ENCODE results near the gene PI4KA.
A peak's percentile ranks its signal among the peaks of the same experiment; 100 is the strongest.
"Not testable (repeated sequence)": the region's sequence is repeated elsewhere in the genome, so short reads cannot be mapped to it uniquely, and the experiment has no call there.

The PI4KA gene

DNA sequence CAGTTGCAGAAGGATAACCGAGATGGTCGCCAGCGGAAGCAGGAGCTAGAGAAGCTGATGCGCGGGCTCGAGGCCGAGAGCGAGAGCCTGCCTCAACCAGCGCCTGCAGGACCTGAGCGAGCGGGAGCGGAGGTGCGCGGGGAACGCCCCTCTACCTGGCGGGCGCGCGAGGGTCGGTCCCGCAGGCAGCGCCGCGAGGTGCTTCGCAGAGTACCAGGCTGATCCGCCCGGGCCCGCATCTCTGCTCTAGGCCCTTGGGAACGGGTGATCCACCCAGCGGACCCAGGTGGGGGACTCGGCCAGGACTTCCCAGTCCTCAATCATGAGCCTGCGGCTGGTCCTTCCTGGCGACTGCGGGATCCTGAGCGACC lies 156.5 kb downstream of the PI4KA start:
- H3K4me3 ChIP-seq (ENCODE audit: low read depth, low read length): peak overlapping the region; percentile 21

GRCh38 chr22:20701680-20702136 lies 156.9 kb downstream of the PI4KA start:
- H3K4me3 ChIP-seq (ENCODE audit: low read depth, low read length): peak overlapping the region; percentile 37

DNA sequence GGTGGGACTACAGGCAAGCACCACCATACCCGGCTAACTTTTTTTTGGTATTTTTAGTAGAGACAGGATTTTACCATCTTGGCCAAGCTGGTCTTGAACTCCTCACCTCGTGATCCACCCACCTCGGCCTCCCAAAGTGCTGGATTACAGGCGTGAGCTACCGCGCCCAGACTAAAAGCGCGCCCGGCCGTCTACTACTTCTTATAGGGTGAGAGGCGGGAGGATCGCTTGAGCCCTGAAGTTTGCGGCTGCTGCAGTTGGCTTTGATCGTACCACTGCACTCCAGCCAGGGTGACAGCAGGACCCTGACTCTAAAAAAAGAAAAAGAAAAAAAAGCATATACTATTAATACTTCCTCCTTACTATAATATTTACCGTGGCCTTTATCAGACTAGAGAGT lies 158.3 kb downstream of the PI4KA start:
- H3K4me3 ChIP-seq (ENCODE audit: low read depth, low read length): not testable (repeated sequence)

DNA sequence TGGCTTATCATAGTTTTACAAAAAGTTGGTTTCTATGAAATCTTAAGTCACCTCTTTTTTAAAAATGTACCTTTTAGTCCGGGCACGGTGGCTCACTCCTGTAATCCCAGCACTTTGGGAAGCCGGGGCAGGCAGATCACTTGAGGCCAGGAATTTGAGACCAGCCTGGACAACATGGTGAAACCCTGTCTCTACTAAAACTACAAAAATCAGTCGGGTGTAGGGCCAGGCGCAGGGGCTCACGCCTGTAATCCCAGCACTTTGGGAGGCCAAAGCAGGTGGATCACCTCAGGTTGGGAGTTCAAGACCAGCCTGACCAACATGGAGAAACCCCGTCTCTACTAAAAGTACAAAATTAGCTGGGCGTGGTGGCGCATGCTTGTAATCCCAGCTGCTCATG lies 158.8 kb downstream of the PI4KA start:
- not testable (repeated sequence) for H3K4me3 ChIP-seq (ENCODE audit: low read depth, low read length)

GRCh38 chr22:20697481-20698113 lies 161.0 kb downstream of the PI4KA start:
- H3K4me3 ChIP-seq (ENCODE audit: low read depth, low read length): not testable (repeated sequence)

DNA sequence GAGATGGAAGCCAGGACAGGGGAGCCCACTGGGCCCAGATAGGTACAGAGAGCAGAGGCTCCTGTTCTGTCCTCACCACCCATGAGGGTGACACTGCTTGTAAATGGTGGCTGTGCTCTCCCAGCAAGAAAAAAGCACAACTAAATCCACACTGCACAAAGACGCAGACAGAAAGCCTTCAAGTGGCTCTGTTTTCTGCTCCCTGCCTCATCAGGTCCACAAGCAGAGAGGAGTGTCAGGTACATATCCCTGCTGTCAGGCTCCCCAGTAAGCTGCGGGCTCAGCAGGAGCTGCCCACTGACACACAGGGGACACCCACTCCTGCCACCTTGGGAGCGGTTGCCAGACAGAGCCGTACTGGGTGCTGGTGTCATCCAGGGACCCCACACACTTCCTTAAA lies 162.6 kb downstream of the PI4KA start:
- H3K4me3 ChIP-seq (ENCODE audit: low read depth, low read length): not testable (repeated sequence)

GRCh38 chr22:20695205-20695604 lies 163.4 kb downstream of the PI4KA start:
- not testable (repeated sequence) for H3K4me3 ChIP-seq (ENCODE audit: low read depth, low read length)

- H3K4me3 ChIP-seq (ENCODE audit: low read depth, low read length): not testable (repeated sequence)
These were observed 164.4 kb downstream of the PI4KA start for GRCh38 chr22:20694256-20694655.

DNA sequence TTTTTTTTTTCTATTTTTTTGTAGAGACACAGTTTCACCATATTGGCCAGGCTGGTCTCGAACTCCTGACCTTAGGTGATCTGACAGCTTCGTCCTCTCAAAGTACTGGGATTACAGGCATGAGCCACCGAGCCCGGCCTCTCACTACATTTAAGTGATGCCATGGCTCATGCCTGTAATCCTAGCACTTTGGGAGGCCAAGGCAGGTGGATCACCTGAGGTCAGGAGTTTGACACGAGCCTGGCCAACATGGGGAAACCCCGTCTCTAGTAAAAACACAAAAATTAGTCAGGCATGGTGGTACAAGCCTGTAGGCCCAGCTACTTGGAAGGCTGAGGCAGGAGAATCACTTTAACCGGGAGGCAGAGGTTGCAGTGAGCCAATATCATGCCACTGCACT lies 165.7 kb downstream of the PI4KA start:
- not testable (repeated sequence) for H3K4me3 ChIP-seq (ENCODE audit: low read depth, low read length)

DNA sequence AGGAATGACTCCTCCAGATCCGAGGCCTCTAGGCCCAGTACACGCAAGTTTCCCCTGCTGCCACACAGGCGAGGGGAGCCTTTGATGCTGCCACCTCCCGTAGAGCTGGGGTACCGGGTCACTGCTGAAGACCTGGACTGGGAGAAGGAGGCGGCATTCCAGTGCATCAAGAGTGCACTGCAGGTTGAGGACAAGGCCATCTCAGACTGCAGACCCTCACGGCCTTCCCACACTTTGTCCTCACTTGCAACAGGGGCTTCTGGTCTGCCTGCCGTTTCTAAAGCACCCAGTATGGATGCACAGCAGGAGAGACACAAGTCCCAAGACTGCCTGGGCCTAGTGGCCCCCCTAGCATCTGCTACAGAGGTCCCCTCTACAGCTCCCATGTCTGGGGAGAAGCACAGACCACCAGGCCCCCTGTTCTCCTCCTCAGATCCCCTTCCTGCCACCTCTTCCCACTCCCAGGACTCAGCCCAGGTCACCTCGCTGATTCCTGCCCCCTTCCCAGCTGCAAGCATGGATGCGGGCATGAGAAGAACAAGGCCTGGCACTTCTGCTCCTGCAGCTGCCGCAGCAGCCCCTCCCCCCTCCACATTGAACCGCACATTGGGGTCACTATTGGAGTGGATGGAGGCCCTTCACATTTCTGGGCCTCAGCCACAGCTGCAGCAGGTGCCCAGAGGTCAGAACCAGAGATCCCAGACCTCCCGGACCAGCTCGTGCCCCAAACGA lies 167.9 kb downstream of the PI4KA start:
- H3K4me3 ChIP-seq (ENCODE audit: low read depth, low read length): not testable (repeated sequence)

DNA sequence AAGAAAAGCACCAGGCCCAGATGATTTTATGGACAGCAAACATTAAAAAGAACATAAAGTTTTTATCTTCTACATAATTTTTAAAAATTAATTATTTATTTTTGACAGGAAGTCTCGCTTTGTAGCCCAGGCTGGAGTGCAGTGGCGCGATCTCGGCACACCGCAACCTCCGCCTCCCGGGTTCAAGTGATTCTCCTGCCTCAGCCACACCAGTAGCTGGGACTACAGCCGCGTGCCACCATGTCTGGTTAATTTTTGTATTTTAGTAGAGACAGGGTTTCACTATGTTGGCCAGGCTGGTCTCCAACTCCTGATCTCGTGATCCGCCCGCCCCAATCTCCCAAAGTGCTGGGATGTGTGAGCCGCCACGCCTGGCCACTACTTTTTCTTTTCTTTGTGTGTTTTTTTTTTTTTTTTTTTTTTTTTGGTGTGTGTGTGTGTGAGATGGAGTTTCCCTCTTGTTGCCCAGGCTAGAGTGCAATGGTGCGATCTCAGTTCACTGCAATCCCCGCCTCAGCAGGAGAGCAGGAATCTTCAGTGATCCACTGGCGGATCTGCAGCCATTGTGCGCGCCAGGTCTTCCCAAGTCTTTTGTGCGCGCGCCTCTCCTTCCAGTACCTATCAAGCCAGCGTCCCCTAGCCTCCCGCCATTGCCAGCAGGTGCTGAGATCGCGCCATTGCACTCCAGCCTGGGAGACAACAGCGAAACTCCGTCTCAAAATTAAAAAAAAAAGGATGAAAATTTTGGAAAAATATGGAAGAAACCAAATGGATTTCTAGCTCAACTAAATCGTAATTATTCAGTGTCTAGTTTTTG lies 171.0 kb downstream of the PI4KA start:
- not testable (repeated sequence) for H3K4me3 ChIP-seq (ENCODE audit: low read depth, low read length)

GRCh38 chr22:20685764-20686163 lies 172.8 kb downstream of the PI4KA start:
- not testable (repeated sequence) for H3K4me3 ChIP-seq (ENCODE audit: low read depth, low read length)

DNA sequence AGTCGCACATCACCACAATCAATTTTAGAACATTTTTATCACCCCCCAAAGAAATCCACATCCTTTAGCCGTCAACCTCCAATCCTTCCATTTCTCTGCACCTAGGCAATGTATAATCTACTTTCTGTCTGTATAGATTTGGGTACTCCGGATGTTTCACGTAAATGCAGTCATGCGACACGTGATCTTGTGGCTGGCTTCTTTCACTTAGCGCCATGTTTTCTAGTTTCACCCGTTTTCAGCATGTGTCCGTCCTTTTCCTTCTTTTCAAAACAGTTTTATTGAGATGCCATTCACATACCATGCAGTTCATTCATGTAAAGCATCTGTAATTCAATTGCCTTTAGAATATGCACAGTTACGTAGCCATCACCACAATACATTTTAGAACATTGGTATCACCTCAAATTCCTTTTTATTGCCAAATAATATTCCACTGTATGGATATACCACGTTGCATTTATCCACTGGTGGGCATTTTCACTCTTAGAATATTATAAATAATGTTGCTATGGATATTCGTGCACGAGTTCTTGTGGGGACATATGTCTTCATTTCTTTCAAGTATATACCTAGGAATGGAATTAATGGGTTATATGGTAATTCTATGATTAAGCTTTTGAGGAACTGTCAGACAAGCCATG lies 179.7 kb downstream of the PI4KA start:
- not testable (repeated sequence) for H3K4me3 ChIP-seq (ENCODE audit: low read depth, low read length)

- no peak overlapping the region for H3K4me3 ChIP-seq (ENCODE audit: low read depth, low read length)
These were observed 180.8 kb downstream of the PI4KA start for GRCh38 chr22:20677684-20678242.

- not testable (repeated sequence) for H3K4me3 ChIP-seq (ENCODE audit: low read depth, low read length)
These were observed 183.0 kb downstream of the PI4KA start for GRCh38 chr22:20675613-20676012.

DNA sequence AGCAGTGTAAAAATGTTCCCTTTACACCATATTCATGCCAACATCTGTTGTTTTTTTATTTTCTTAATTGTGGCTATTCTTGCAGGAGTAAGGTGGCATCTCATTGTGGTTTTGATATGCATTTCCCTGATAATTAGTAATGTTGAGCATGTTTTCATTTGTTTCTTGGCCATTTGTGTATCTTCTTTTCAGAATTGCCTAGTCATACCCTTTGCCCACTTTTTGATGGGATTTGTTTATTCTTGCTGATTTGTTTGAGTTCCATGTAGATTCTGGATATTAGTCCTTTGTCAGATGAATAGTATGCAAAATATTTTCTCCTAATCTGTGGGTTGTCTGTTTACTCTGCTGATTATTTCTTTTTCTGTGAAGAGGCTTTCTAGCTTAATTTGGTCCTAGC lies 183.6 kb downstream of the PI4KA start:
- no peak overlapping the region for H3K4me3 ChIP-seq (ENCODE audit: low read depth, low read length)

DNA sequence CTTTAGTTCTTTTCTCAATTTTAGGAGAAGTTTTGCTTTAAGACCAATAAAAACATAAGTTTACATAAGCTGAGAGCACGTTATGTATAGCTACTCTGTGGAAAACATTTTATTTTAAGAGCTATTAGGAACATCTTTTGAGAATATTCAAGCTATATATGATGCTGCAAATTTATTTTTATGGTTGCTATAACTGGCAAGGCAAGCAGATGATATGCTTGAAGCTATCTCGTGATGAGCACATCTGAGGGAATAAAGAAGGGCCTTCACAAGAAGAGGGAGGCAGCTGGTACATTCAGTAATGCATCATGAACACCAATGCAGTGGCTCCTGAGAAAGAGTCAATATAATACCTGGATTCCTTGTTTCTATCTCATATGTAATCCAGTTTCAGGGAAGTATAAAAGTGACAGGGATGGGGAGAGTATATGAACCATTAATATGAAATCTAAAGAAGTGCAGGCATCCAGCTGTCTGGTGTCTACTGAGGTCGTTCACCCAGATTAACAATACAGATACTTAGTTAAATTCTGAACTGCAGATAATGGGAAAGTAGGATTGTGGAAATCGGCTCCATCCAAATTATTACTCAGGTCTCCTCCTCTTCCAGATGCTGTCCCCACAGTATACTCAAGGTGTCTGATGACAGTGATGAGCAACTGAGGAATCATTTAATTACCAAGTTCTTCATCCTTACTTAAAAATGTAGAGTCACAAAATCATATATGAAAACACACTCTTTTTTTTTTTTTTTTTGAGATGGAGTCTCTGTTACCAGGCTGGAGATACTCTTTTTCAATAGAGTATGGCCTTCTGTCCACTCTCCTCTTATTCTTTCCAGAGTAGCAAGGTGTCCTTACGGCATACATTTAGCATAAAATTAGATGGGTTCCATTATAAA lies 185.1 kb downstream of the PI4KA start:
- no peak overlapping the region for H3K4me3 ChIP-seq (ENCODE audit: low read depth, low read length)

- H3K4me3 ChIP-seq (ENCODE audit: low read depth, low read length): no peak overlapping the region
These were observed 185.9 kb downstream of the PI4KA start for GRCh38 chr22:20672732-20673131.

DNA sequence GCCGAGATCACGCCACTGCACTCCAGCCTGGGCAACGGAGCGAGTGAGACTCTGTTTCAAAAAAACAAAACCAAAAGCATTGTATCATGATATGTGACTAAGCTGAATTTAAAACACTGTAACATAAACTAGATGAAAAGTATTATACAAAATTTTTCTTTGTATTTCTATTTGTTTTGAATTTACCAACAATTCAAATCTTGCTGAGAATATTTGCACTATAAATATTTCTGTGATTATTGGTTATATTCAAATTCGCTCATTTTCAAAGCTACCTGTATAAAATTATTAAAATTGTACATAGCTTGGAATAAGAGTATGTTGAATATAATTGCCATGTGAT lies 186.6 kb downstream of the PI4KA start:
- no peak overlapping the region for H3K4me3 ChIP-seq (ENCODE audit: low read depth, low read length)

DNA sequence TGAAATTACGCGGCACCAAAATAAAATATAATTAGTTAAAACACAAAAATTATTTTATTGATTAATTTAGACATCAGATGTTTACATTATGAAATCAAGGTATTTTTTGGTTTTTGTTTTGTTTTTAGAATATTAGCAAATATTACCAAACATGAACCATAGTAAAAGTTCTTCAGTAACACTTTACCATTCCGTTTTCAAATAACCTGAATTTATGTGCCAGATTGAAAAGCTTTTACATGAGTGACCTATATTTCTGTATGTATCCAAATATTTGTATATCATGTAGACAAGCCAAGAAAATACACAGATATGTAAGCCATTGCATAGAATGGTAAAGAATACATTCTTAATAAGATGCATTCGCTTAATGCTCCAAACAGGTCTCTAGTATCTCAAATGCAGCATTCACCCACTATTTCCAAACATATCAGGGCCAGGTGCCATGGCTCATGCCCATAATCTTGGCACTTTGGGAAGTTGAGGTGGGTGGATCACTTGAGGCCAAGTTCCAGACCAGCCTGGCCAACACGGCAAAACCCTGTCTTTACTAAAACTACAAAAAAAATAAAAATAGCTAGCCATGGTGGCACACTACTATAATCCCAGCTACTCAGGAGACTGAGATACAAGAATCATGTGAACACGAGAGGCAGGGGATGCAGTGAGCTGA lies 187.1 kb downstream of the PI4KA start:
- H3K4me3 ChIP-seq (ENCODE audit: low read depth, low read length): no peak overlapping the region

Measured in iPS-11a (cell line).